ENCODE measurements around the gene HKDC1.
"Not testable (repeated sequence)": the region's sequence is repeated elsewhere in the genome, so short reads cannot be mapped to it uniquely, and the experiment has no call there.

HKDC1 gene

GRCh38 chr10:69241575-69241974 is 21.4 kb downstream of the HKDC1 start:
- Histone ChIP-seq H3K36me3 (replicated peaks) (no peaks in the 10 kb centered on the region), H3K4me3 (no peak overlapping the region), H3K4me1 (peaks cover 3% of the 10 kb centered on the region), H3K27me3 (ENCODE audit: low read depth) (no peaks in the 10 kb centered on the region), H3K9me3 (no peaks in the 10 kb centered on the region)
- in situ Hi-C loops (cut with MboI; ENCODE audit: low sequenced_read_pairs), result loop anchor here (25.0 kb wide), 2 partner anchors 271 to 396 kb away; partner anchors contain the start of gene FAM241B
- no peak for DNase-seq (ENCODE audit: low spot score in 2 of 2)

GRCh38 chr10:69242040-69242851 is 22.1 kb downstream of the HKDC1 start:
- in situ Hi-C loops (cut with MboI; ENCODE audit: low sequenced_read_pairs), result loop anchor here (25.0 kb wide), 2 partner anchors 270 to 395 kb away; partner anchors contain the start of gene FAM241B
- Histone ChIP-seq H3K9me3 (no peaks in the 10 kb centered on the region), H3K4me1 (peaks cover 3% of the 10 kb centered on the region), H3K36me3 (replicated peaks) (no peaks in the 10 kb centered on the region), H3K4me3 (no peak overlapping the region), H3K27me3 (ENCODE audit: low read depth) (no peaks in the 10 kb centered on the region)
- DNase-seq (ENCODE audit: low spot score in 2 of 2), result no peak

- in situ Hi-C loops (cut with MboI; ENCODE audit: low sequenced_read_pairs), result loop anchor here (25.0 kb wide), 2 partner anchors 269 to 394 kb away; partner anchors contain the start of gene FAM241B
- no peaks in the 10 kb centered on the region for H3K36me3 ChIP-seq (replicated peaks)
- no peak for DNase-seq (ENCODE audit: low spot score in 2 of 2)
Observed at GRCh38 chr10:69242852-69243212, 22.7 kb downstream of the HKDC1 start.

GRCh38 chr10:69243817-69244216 is 23.7 kb downstream of the HKDC1 start:
- no peak overlapping the region for H3K4me3 ChIP-seq
- no peaks in the 10 kb centered on the region for H3K27me3 ChIP-seq (ENCODE audit: low read depth)
- no peaks in the 10 kb centered on the region for H3K9me3 ChIP-seq
- no peaks in the 10 kb centered on the region for H3K36me3 ChIP-seq (replicated peaks)
- DNase-seq (ENCODE audit: low spot score in 2 of 2), result no peak
- no peaks in the 10 kb centered on the region for H3K4me1 ChIP-seq
- in situ Hi-C loops (cut with MboI; ENCODE audit: low sequenced_read_pairs), result loop anchor here (25.0 kb wide), 2 partner anchors 268 to 393 kb away; partner anchors contain the start of gene FAM241B

More at GRCh38 chr10:69242852-69243212, 22.7 kb downstream of the HKDC1 start:
- H3K9me3 ChIP-seq, result no peaks in the 10 kb centered on the region
- no peak overlapping the region for H3K4me3 ChIP-seq
- peaks cover under 1% of the 10 kb centered on the region for H3K4me1 ChIP-seq
- no peaks in the 10 kb centered on the region for H3K27me3 ChIP-seq (ENCODE audit: low read depth)

- in situ Hi-C loops (cut with MboI; ENCODE audit: low sequenced_read_pairs), result loop anchor here (25.0 kb wide), 2 partner anchors 266 to 391 kb away; partner anchors contain the start of gene FAM241B
- Histone ChIP-seq H3K4me3 (no peak overlapping the region), H3K27me3 (ENCODE audit: low read depth) (no peaks in the 10 kb centered on the region), H3K9me3 (no peaks in the 10 kb centered on the region), H3K36me3 (replicated peaks) (no peaks in the 10 kb centered on the region), H3K4me1 (no peaks in the 10 kb centered on the region)
- DNase-seq (ENCODE audit: low spot score in 2 of 2), result no peak
Observed at GRCh38 chr10:69246036-69246435, 25.9 kb downstream of the HKDC1 start.

GRCh38 chr10:69246581-69247312 is 26.6 kb downstream of the HKDC1 start:
- Histone ChIP-seq H3K9me3 (no peaks in the 10 kb centered on the region), H3K27me3 (ENCODE audit: low read depth) (no peaks in the 10 kb centered on the region), H3K36me3 (replicated peaks) (no peaks in the 10 kb centered on the region), H3K4me3 (no peak overlapping the region), H3K4me1 (no peaks in the 10 kb centered on the region)
- in situ Hi-C loops (cut with MboI; ENCODE audit: low sequenced_read_pairs), result loop anchor here (25.0 kb wide), 2 partner anchors 266 to 391 kb away; partner anchors contain the start of gene FAM241B
- DNase-seq (ENCODE audit: low spot score in 2 of 2), result no peak

GRCh38 chr10:69247313-69247710 is 27.2 kb downstream of the HKDC1 start:
- Histone ChIP-seq H3K27me3 (ENCODE audit: low read depth) (no peaks in the 10 kb centered on the region), H3K4me1 (no peaks in the 10 kb centered on the region), H3K36me3 (replicated peaks) (no peaks in the 10 kb centered on the region), H3K4me3 (no peak overlapping the region), H3K9me3 (no peaks in the 10 kb centered on the region)
- DNase-seq (ENCODE audit: low spot score in 2 of 2), result no peak
- in situ Hi-C loops (cut with MboI; ENCODE audit: low sequenced_read_pairs), result loop anchor here (25.0 kb wide), 2 partner anchors 265 to 390 kb away; partner anchors contain the start of gene FAM241B

GRCh38 chr10:69248117-69248730 is 28.1 kb downstream of the HKDC1 start:
- H3K36me3 ChIP-seq (replicated peaks), result no peaks in the 10 kb centered on the region
- H3K4me3 ChIP-seq, result no peak overlapping the region
- in situ Hi-C loops (cut with MboI; ENCODE audit: low sequenced_read_pairs), result loop anchor here (25.0 kb wide), 2 partner anchors 264 to 389 kb away; partner anchors contain the start of gene FAM241B
- no peaks in the 10 kb centered on the region for H3K9me3 ChIP-seq
- no peaks in the 10 kb centered on the region for H3K4me1 ChIP-seq
- DNase-seq (ENCODE audit: low spot score in 2 of 2), result no peak
- H3K27me3 ChIP-seq (ENCODE audit: low read depth), result no peaks in the 10 kb centered on the region

- Histone ChIP-seq H3K36me3 (replicated peaks) (no peaks in the 10 kb centered on the region), H3K9me3 (no peaks in the 10 kb centered on the region), H3K4me1 (no peaks in the 10 kb centered on the region), H3K4me3 (no peak overlapping the region), H3K27me3 (ENCODE audit: low read depth) (no peaks in the 10 kb centered on the region)
- DNase-seq (ENCODE audit: low spot score in 2 of 2), result no peak
- in situ Hi-C loops (cut with MboI; ENCODE audit: low sequenced_read_pairs), result no loop called here
Observed at GRCh38 chr10:69250041-69250440, 29.9 kb downstream of the HKDC1 start.

- H3K4me1 ChIP-seq; H3K9me3 ChIP-seq; H3K36me3 ChIP-seq (replicated peaks); in situ Hi-C loops (cut with MboI; ENCODE audit: low sequenced_read_pairs); H3K4me3 ChIP-seq; DNase-seq (ENCODE audit: low spot score in 2 of 2); H3K27me3 ChIP-seq (ENCODE audit: low read depth): not testable (repeated sequence)
Observed at GRCh38 chr10:69251417-69251816, 31.3 kb downstream of the HKDC1 start.

GRCh38 chr10:69253171-69253570 is 33.0 kb downstream of the HKDC1 start:
- Histone ChIP-seq H3K36me3 (replicated peaks) (no peaks in the 10 kb centered on the region), H3K9me3 (no peaks in the 10 kb centered on the region), H3K4me3 (no peak overlapping the region), H3K27me3 (ENCODE audit: low read depth) (no peaks in the 10 kb centered on the region), H3K4me1 (no peaks in the 10 kb centered on the region)
- DNase-seq (ENCODE audit: low spot score in 2 of 2), result no peak
- in situ Hi-C loops (cut with MboI; ENCODE audit: low sequenced_read_pairs), result no loop called here

- H3K36me3 ChIP-seq (replicated peaks), result no peaks in the 10 kb centered on the region
- H3K4me3 ChIP-seq, result no peak overlapping the region
- no peaks in the 10 kb centered on the region for H3K4me1 ChIP-seq
- no peak for DNase-seq (ENCODE audit: low spot score in 2 of 2)
- H3K9me3 ChIP-seq, result no peaks in the 10 kb centered on the region
- in situ Hi-C loops (cut with MboI; ENCODE audit: low sequenced_read_pairs), result no loop called here
- H3K27me3 ChIP-seq (ENCODE audit: low read depth), result no peaks in the 10 kb centered on the region
Observed at GRCh38 chr10:69254877-69255276, 34.7 kb downstream of the HKDC1 start.

GRCh38 chr10:69259547-69260243 is 39.6 kb downstream of the HKDC1 start:
- no peaks in the 10 kb centered on the region for H3K9me3 ChIP-seq
- DNase-seq (ENCODE audit: low spot score in 2 of 2), result no peak
- in situ Hi-C loops (cut with MboI; ENCODE audit: low sequenced_read_pairs), result no loop called here
- H3K4me3 ChIP-seq, result no peak overlapping the region
- H3K36me3 ChIP-seq (replicated peaks), result no peaks in the 10 kb centered on the region
- H3K4me1 ChIP-seq, result no peaks in the 10 kb centered on the region
- H3K27me3 ChIP-seq (ENCODE audit: low read depth), result 0 out of 2 replicates have a peak, but pooled peaks cover 6% of the 10 kb centered on the region
